ENCODE results near the gene KRT34.

Gene KRT34

GRCh38 chr17:41329279-41329948 lies 52.7 kb downstream of the KRT34 start:
- TF ChIP-seq POLR2A (IDR thresholded peaks at IDR 0.05; ENCODE audit: extremely low read depth, insufficient read length) (no peak), CTCF (IDR thresholded peaks at IDR 0.05; ENCODE audit: low read depth, low read length) (peak; percentile 62), MAX (IDR thresholded peaks at IDR 0.05; ENCODE audit: low read depth, low read length) (no peak), MYC (IDR thresholded peaks at IDR 0.05; ENCODE audit: low read depth, low read length) (no peak)
- DNase-seq (ENCODE audit: low read depth) = peak; percentile 41
- no peak overlapping the region for H3K4me3 ChIP-seq (ENCODE audit: low read depth, low read length)

- no peak overlapping the region for H3K4me3 ChIP-seq (ENCODE audit: low read depth, low read length)
- TF ChIP-seq MAX (IDR thresholded peaks at IDR 0.05; ENCODE audit: low read depth, low read length) (no peak), MYC (IDR thresholded peaks at IDR 0.05; ENCODE audit: low read depth, low read length) (no peak), POLR2A (IDR thresholded peaks at IDR 0.05; ENCODE audit: extremely low read depth, insufficient read length) (no peak), CTCF (IDR thresholded peaks at IDR 0.05; ENCODE audit: low read depth, low read length) (no peak)
- no peak for DNase-seq (ENCODE audit: low read depth)
Measured at GRCh38 chr17:41328207-41328606, 53.9 kb downstream of the KRT34 start.
